GM19043 (cell line): ENCODE results near the gene FBXO17.

Experiments
- ATAC-seq: cut with Tn5 transposase; IDR thresholded peaks from one replicate; pipeline ENCODE4 v1.9.1; 2021; ENCODE audit warnings: low read depth; ENCODE audit not compliant: unreplicated experiment

The FBXO17 gene

GRCh38 chr19:38894968-38895367 lies 80.6 kb downstream of the FBXO17 start:
- no peak for ATAC-seq

GRCh38 chr19:38893341-38893771 lies 82.2 kb downstream of the FBXO17 start:
- ATAC-seq = no peak

GRCh38 chr19:38892841-38893240 lies 82.7 kb downstream of the FBXO17 start:
- no peak for ATAC-seq

GRCh38 chr19:38891771-38892170 lies 83.8 kb downstream of the FBXO17 start:
- ATAC-seq = no peak
